Right lobe of liver (tissue), 6 donors: ENCODE results near the gene PHF2. TPM values are rescaled to one million over a fixed set of nuclear protein-coding genes. Genes with fewer than 3 reads are reported as not detected.

ENCODE experiments used
- ATAC-seq, 4 donors: fragments of 200-7000 bp; cut with Tn5 transposase; one replicate each; pipeline ENCODE4 v1.9.1; 2020; ENCODE audit warnings: mild to moderate bottlenecking in 4 of 4, moderate library complexity in 4 of 4
- DNase-seq, 3 donors: peaks; one replicate each; pipeline ENCODE4 v3.0.0-alpha.2; 2020
- H3K27ac ChIP-seq, 3 donors: fragments of 200-600 bp; one replicate each; pipeline ENCODE4 v1.8.0; 2022
- H3K27me3 ChIP-seq, 2 donors: fragments of 200-600 bp; one replicate each; pipeline ENCODE4 v1.8.0; 2022
- H3K36me3 ChIP-seq, 4 donors: fragments of 200-600 bp; sonication (generic) in 1 of 4; one replicate each; pipeline versions ENCODE4 v1.5.1 to v1.8.0; 2017 to 2022; ENCODE audit warnings: control low read depth in 1 of 4
- H3K4me1 ChIP-seq, 4 donors: fragments of 200-600 bp; sonication (generic) in 1 of 4; one replicate each; pipeline versions ENCODE4 v1.5.1 to v1.8.0; 2017 to 2022; ENCODE audit warnings: control low read depth in 1 of 4
- H3K4me3 ChIP-seq, 3 donors: fragments of 200-600 bp; one replicate each; pipeline ENCODE4 v1.8.0; 2022
- H3K9me3 ChIP-seq, 4 donors: fragments of 200-600 bp; sonication (generic) in 1 of 4; one replicate each; pipeline versions ENCODE4 v1.5.1 to v1.8.0; 2017 to 2022; ENCODE audit warnings: control low read depth in 1 of 4
- POLR2A ChIP-seq: fragments of 450-650 bp; IDR thresholded peaks from one replicate; pipeline ENCODE4 v1.6.1; 2017; ENCODE audit warnings: antibody characterized with exemption, mild to moderate bottlenecking
- WGBS: methylation state at CpG from one replicate; pipeline ENCODE4 v1.1.6; 2018; ENCODE audit warnings: low coverage, low lambda C conversion rate; ENCODE audit not compliant: insufficient coverage; ENCODE audit errors: missing lambda C conversion rate; 5-methylcytosine and 5-hydroxymethylcytosine counted together
- intact Hi-C, 2 donors: fragments of 100-400 bp; cut with DNase I; formaldehyde crosslinking; loops; one replicate each; pipeline versions ENCODE4 v1.11.2 to v1.14.1; 2022
- total RNA-seq, 6 experiments: library from RNA; depleted of rRNA in 2 of 6; stranded (reverse); fragments of >200 nt in 2 of 6; fragmentation: NEBNext Ultra II Directional in 3 of 6; extraction: Animal tissue kit (Norgen Biotek cat#: 25700) in 3 of 6; gene quantifications; one replicate each; pipeline versions ENCODE4 v1.1.0 to v1.2.4, GENCODE V29; 2016 to 2023
- TF ChIP-seq, protein P1 (sequence below), 4 donors: fragments of 200-600 bp in 3 of 4; fragments of 450-650 bp in 1 of 4; IDR thresholded peaks; one replicate each; pipeline versions ENCODE4 v1.5.1 to v1.8.0; 2016 to 2022; ENCODE audit warnings: antibody characterized with exemption in 4 of 4, mild to moderate bottlenecking in 2 of 4
- donor health status: DM: no; HTN: yes; CAD: no.
- donor health status: DM: no; HTN: no; CAD: no.
- donor health status: DM: no; HTN: no; CAD: no.
- donor health status: DM: no; HTN: yes; CAD: no.
- donor health status: DM: no; HTN: yes; CAD: no.

The PHF2 gene
- total RNA-seq, 6 experiments from 2014 or later: 6.3 to 8.5 (median 6.8) TPM

DNA sequence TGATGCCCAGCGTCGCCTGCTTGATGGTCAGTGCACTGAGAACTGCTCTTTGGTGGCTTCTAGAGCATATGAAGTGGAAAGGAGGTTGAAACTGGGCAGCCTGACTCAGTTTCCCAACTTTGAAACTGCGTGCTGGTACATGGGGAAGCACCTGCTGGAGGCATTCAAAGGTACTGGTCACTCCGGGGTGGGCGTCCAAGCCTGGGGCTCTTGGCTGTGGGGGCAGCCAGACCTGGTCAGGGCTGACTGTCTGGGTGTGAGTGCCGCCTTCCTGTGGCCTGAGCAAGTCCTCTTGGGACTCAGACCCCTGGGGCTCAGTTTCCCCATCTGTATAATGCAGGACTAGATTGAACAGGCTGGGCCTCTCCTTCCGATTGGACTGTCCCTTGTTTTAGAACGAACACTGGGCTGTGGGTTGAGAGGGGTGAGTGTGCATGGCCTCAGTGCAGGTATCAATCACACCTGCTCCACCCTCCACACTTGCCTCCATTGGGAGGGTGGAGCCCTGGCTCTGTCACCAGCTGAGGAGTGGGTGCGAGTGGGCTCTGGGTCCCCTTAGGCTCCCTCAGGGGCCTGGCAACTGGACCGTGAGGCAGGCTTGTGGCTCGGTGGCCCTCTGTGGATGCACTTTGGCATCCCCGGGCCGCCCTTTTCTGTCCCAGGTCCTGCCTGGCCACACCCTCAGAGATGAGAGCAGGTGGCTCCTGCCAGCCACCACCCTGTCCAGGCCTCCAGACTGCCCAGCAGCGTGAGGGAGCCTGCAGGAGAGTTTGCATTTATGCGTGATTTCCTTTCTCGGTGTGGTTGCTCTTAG lies 80.2 kb downstream of the PHF2 start:
- H3K27ac ChIP-seq: no peak overlapping the region
- TF ChIP-seq, protein P1, sequence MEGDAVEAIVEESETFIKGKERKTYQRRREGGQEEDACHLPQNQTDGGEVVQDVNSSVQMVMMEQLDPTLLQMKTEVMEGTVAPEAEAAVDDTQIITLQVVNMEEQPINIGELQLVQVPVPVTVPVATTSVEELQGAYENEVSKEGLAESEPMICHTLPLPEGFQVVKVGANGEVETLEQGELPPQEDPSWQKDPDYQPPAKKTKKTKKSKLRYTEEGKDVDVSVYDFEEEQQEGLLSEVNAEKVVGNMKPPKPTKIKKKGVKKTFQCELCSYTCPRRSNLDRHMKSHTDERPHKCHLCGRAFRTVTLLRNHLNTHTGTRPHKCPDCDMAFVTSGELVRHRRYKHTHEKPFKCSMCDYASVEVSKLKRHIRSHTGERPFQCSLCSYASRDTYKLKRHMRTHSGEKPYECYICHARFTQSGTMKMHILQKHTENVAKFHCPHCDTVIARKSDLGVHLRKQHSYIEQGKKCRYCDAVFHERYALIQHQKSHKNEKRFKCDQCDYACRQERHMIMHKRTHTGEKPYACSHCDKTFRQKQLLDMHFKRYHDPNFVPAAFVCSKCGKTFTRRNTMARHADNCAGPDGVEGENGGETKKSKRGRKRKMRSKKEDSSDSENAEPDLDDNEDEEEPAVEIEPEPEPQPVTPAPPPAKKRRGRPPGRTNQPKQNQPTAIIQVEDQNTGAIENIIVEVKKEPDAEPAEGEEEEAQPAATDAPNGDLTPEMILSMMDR (IDR thresholded peaks at IDR 0.05): no peak
- no peak for TF ChIP-seq POLR2A
- peak; percentile 13 to 44 (median 37) for DNase-seq
- H3K27me3 ChIP-seq: no peaks in the 10 kb centered on the region
- WGBS: 96% methylated on average over 5 of the region's 16 CpGs
- peaks cover 0 to 22% (median under 1%) of the 10 kb centered on the region in 4 donors for H3K36me3 ChIP-seq
- H3K9me3 ChIP-seq: no peaks in the 10 kb centered on the region
- H3K4me3 ChIP-seq: no peak overlapping the region
- no peaks in the 10 kb centered on the region for H3K4me1 ChIP-seq
- intact Hi-C loops: no loop called here
- ATAC-seq: no peak

DNA sequence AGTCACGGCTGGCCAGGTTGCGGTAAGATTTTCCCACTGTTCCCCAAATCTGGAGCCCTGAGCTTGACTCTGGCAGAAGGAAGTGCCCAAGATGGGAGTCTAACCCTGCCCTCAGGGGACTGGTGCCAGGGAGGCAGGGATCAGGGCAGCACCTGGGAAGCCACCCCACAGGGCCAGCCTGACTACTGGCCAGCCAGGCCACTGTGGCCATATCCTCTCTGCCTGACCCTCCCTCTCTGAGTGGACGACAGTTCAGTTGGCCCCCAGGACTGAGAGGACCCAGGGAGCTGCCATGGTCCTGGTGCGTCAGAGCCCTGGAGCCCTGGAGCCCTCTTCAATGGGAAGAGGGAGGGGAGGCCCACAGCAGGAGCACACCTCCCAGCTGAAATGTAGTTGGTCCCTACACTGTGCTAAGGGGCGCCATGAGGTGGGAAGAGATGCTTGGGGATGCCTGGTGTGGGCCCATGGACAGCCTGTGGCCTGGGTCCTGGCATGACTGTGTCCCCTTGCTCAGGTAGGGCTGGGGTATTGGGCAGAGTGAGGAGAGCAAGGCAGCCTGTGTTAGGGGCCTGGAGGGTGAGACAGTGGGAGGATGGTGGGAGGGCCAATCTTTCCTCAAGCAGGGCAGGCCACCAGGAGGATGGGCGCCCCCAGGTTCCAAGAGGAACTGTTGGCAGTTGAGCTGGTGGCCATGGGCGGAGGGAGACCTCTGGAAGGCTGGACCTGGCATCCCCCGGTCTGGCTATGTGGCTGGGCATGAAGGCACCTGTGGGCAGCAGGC lies 81.1 kb downstream of the PHF2 start:
- Histone ChIP-seq H3K27me3 (no peaks in the 10 kb centered on the region), H3K4me1 (no peaks in the 10 kb centered on the region), H3K4me3 (no peak overlapping the region), H3K9me3 (no peaks in the 10 kb centered on the region), H3K27ac (no peak overlapping the region), H3K36me3 (peaks cover 0 to 22% (median under 1%) of the 10 kb centered on the region in 4 donors)
- TF ChIP-seq, protein P1 (IDR thresholded peaks at IDR 0.05): no peak
- no peak for TF ChIP-seq POLR2A
- ATAC-seq: peak in 1 of 4 donors; percentile 18
- intact Hi-C loops: no loop called here
- 86% methylated on average over 1 of the region's 8 CpGs for WGBS
- DNase-seq: peak; percentile 8 to 48 (median 42)

DNA sequence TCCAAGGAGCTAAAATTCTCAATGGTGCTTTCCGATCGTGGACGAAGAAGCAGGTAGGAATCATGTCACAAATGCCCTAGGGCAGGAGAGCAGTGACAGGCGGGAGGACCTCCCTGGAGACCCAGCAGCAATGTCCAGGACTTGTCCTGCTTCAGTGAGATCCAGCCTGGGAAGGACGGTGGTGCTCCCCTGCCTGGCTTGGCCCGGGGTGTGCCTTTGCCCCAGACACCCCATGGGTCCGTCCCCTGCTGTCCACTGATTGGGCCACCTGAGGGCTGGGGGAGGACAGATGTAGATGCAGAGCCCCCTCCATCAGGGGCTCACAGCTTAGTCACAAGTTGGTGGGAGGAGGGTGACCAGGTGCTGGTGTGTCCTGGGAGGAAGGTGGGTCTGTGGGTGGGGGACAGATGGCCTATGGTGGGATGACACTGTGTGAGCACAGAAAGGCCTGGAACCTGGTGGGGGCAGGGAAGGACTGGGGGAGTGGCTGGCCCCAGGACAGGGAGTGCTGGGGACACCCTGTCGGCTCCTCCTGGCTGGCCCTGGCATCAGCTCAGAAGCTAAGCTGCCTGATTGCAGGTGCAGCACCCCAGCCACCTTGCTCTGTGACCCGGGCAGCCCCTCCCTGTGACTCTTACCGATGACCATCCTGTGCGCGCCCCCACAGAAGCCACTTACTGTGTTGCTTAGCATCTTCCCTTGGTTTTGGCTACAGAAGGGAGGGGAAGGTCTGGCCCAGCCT lies 82.0 kb downstream of the PHF2 start:
- H3K4me3 ChIP-seq: no peak overlapping the region
- ATAC-seq: peak in 1 of 4 donors; percentile 12
- H3K27ac ChIP-seq: no peak overlapping the region
- no peaks in the 10 kb centered on the region for H3K27me3 ChIP-seq
- peak; percentile 13 to 37 (median 33) for DNase-seq
- intact Hi-C loops: no loop called here
- H3K4me1 ChIP-seq: no peaks in the 10 kb centered on the region
- TF ChIP-seq POLR2A: no peak
- TF ChIP-seq, protein P1 (IDR thresholded peaks at IDR 0.05): no peak
- peaks cover 0 to 26% (median under 1%) of the 10 kb centered on the region in 4 donors for H3K36me3 ChIP-seq
- H3K9me3 ChIP-seq: no peaks in the 10 kb centered on the region
- WGBS: no CpG with 5 or more reads among the region's 12 CpGs

DNA sequence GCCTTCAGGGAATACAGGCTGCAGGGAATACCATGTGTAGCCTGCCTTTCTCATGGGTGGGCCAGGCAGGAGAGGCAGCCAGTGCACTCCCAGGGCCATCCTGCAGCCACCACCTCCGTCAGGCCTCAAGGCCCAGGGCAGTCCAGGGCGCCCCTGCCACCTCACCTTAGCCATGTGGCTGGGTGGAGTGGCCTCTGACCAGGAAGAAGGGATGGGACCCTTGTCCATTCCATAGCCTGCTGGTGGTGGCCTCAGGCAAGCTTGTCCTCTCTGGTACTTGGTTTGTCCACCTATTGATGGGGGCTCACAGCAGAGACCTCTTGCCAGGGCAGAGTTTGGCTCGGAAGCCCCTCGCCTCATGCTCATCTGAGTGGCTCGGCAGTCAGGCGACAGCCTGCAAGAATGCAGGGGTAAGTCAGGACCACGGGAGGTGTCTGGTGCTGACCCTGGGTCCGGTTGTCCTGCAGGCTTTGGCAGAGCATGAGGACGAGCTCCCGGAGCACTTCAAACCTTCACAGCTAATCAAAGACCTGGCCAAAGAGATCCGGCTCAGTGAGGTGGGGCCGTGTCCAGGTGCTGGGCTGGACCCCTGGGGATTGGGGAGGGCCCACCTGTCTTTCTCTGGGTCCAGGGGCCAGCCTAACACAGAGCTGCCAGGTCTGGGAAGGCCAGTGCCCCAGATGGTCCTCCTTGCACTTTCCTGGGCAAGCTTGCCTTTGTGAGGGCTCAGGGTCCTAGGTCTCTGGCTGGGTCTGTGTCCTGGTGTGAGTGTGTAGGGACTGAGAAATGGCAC lies 82.9 kb downstream of the PHF2 start:
- no peak for ATAC-seq
- DNase-seq: peak; percentile 13 to 40 (median 20)
- H3K4me1 ChIP-seq: no peaks in the 10 kb centered on the region
- TF ChIP-seq POLR2A: no peak
- TF ChIP-seq, protein P1 (IDR thresholded peaks at IDR 0.05): no peak
- peaks cover 0 to 19% (median under 1%) of the 10 kb centered on the region in 4 donors for H3K36me3 ChIP-seq
- H3K27ac ChIP-seq: no peak overlapping the region
- H3K27me3 ChIP-seq: no peaks in the 10 kb centered on the region
- intact Hi-C loops: no loop called here
- WGBS: 100% methylated on average over 4 of the region's 12 CpGs
- no peak overlapping the region for H3K4me3 ChIP-seq
- no peaks in the 10 kb centered on the region for H3K9me3 ChIP-seq
